HG02610 (cell line): Measurements from ENCODE around the gene NT5E.
"Not testable (repeated sequence)": the region's sequence is repeated elsewhere in the genome, so short reads cannot be mapped to it uniquely, and the experiment has no call there.

Source experiments
- ATAC-seq: cut with Tn5 transposase; IDR thresholded peaks from one replicate; pipeline ENCODE4 v1.9.1; 2021; ENCODE audit warnings: mild to moderate bottlenecking, moderate library complexity; ENCODE audit not compliant: unreplicated experiment

Gene NT5E

DNA sequence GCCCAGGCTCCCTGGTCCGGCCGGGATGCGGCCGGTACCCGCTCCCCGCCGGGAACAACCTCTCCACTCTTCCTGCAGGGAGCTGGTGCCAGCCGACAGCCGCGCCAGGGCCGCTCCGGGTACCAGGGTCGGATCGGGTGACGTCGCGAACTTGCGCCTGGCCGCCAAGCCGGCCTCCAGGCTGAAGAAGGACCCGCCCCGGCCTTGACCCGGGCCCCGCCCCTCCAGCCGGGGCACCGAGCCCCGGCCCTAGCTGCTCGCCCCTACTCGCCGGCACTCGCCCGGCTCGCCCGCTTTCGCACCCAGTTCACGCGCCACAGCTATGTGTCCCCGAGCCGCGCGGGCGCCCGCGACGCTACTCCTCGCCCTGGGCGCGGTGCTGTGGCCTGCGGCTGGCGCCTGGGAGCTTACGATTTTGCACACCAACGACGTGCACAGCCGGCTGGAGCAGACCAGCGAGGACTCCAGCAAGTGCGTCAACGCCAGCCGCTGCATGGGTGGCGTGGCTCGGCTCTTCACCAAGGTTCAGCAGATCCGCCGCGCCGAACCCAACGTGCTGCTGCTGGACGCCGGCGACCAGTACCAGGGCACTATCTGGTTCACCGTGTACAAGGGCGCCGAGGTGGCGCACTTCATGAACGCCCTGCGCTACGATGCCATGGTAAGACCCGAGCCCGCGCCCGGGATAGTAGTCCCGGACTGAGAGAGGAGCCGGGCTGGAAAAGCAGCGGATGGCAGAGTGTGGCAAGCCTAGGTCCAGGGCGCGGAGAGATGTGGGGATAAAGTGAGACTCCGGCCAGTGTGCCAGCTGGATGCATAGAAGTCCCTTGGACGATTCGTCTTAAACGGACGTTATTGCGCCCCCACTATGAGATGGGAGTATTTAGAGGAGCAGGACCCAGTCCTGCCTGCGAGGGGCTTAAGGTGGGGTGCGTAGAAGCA, at the start of gene NT5E:
NT5E (plus strand) TSS at position 266 of the 942 bp plus-strand sequence; CDS start at position 323, 57 bp downstream.
- peak; percentile 83 for ATAC-seq

DNA sequence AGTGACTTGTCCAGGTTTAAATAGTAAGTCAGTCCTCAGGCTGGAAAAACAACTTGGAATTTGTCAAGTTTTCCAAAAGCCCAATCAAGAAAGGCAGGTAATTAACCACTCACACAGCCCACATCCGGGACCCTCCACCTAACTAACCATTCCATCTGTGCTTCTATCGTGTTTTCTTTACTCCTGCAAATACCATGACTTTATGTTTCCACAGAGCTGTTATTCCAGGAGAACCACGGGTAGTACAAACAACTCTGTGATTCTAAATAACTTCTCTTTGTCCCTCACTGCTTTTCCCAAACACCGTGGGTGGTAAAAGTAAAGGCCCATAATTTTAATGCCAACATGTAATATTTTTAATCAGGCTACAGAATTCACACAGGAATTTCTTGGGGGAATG, 49.6 kb upstream of the NT5E start:
- no peak for ATAC-seq

- peak; percentile 41 for ATAC-seq
Measured at GRCh38 chr6:85401186-85402021, 48.5 kb upstream of the NT5E start.

DNA sequence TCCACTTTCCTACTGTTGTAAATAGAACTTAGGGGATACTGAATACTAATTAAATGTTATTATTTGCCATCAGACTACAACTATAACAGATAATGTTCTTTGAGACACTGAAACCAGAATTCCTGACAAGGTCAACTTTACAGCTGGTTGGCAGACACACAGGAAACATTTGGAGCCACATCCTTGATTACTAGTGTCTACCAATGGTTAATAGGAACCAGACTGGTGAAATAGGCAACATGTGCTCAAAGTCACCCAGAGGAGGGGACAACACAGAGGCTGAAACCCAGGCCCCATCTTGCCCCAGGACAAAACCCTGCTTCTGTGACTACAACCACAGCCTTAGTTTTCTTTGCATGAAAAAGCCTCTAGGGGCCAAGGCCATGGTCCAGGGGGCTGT, 47.8 kb upstream of the NT5E start:
- no peak for ATAC-seq

GRCh38 chr6:85402922-85403321, 47.0 kb upstream of the NT5E start:
- no peak for ATAC-seq

GRCh38 chr6:85403331-85404015, 46.4 kb upstream of the NT5E start:
- ATAC-seq, result no peak

GRCh38 chr6:85404016-85404563, 45.8 kb upstream of the NT5E start:
- not testable (repeated sequence) for ATAC-seq

DNA sequence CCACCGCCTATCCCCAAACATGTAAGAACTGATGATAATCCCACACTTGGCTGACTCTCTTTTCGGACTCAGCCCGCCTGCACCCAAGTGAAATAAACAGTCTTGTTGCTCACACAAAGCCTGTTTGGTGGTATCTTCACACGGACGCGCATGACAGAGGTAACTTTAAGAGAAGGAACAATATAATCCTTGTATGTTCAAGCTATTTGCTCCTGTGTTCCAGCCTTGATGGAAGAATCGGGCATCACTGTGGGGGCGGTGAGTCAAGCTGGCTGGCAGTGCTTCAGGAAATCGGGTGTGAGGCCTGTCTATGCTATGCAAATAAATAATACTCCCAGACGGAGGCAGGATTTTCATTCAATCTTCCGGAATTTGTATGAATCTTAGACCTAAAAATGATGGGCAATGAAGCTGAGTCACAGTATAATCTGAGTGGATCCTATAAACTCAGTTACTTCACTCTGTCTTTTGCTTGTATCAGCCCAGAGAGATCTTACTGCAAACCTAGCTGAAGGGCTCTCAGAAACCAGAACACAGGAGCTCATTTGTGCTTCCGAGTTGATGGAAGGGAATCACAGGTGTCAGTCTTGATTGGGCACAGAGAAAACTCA, 45.2 kb upstream of the NT5E start:
- no peak for ATAC-seq

- ATAC-seq, result peak; percentile 30
Measured at GRCh38 chr6:85405175-85405852, 44.6 kb upstream of the NT5E start.

DNA sequence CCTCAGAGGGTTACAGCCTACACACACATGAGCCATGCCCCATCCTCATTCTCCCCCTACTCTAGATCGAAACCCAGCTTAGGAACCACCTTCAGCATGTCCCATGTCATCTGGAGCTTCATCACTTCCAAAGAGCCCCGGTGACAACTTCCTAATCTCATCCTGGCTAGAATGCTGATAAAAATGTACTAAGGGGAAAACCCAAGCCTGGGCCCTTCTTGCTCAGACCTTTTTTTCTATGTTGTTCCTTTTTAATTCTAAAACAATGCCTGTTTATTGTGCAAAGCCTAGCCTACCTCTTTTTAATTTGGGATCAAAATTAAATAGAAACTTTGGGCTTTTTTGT, 44.1 kb upstream of the NT5E start:
- ATAC-seq, result peak; percentile 15

DNA sequence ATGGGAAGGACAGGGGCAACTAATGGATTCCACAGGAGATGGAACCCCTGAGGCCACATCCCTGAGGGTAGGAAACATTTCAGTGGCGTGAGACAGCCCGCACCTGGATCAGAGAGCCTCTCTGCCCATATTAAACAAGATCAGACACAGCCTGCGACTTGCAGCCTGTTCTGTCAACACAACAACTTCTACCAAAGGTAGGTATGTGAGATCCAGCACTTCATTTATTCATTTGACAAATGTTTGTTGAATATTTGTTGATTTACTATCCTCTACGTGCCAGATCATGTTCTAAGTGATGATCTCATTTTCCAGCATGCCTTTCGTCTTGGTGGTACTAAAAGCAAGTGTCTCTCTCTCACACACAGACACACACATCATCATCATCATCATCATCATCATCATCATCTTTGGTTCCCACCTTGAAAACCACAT, 43.2 kb upstream of the NT5E start:
- ATAC-seq, result no peak

DNA sequence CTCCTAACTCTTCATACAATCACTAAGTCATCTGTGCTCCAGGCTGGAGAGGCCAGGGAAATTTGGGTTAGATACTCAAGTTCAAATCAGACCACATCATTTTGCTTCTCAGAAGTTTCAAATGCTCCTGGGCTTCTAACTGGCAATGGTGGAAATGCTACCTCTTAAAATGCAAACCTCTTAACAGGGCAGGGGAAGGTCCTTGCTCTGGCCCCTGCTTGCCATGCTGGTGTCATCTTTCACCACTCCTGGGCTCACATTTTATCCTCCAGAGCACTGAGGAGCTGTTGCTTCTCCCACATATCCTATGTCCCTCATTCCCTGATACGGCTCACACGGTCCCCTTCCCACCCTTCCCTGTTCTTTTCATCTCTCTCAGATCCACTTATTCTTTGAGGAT, 41.8 kb upstream of the NT5E start:
- no peak for ATAC-seq

DNA sequence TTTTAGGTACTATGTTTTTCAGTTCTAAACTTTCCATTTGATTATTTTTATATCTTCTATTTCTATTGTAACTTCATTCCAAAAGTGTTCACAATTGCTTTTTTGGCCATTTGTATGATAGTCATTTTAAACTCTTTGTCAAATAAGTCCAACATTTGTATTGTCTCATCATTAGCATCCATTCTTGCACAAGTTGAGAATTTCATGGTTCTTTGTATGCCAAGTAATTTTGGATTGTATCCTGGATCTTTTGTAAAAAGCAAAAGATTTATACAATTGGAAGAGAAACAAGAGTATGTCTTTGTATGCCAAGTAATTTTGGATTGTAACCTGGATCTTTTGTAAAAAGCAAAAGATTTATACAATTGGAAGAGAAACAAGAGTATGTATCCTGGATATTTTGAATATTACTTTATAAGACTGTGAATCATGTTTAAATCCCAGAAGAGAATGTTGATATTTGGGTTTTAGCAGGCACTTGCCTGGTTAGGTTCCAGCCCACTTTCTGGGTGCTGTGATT, 36.9 kb upstream of the NT5E start:
- ATAC-seq, result no peak

GRCh38 chr6:85416049-85416448, 33.8 kb upstream of the NT5E start:
- ATAC-seq, result no peak

GRCh38 chr6:85416766-85417165, 33.1 kb upstream of the NT5E start:
- no peak for ATAC-seq

GRCh38 chr6:85417336-85417735, 32.5 kb upstream of the NT5E start:
- no peak for ATAC-seq

DNA sequence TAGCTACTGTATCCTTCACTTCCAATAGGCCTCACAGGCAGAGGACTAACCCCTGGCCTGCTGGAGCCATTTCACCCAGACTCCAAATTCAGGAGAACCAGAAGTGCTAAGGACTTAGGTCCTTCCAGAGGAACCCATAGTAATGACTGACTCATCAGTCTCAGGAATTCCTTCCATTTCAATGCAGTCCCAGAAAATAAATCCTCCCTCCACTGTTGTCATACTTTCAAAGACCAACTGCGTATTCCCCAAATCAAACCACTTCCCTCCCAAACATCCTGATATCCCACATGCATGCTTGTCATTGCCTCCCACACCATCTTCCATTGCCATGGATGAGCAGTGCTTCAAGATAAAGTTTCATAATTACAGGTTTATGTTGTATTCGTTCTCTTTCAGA, 31.8 kb upstream of the NT5E start:
- ATAC-seq, result no peak

- peak; percentile 80 for ATAC-seq
Measured at GRCh38 chr6:85419046-85419759, 30.7 kb upstream of the NT5E start.

GRCh38 chr6:85420551-85420950, 29.3 kb upstream of the NT5E start:
- no peak for ATAC-seq
